HepG2 (cell line): ENCODE measurements around the gene CSNK1D. TPM values are rescaled to one million over a fixed set of nuclear protein-coding genes. Genes with fewer than 3 reads are reported as not detected.

ENCODE experiments used
- ARID5B ChIP-seq: IDR thresholded peaks from 2 replicates; pipeline ENCODE4 v1.4.0; 2020; ENCODE audit warnings: mild to moderate bottlenecking, missing genetic modification reagents
- CBX1 ChIP-seq: IDR thresholded peaks from one replicate; pipeline ENCODE4 v1.6.1; 2016; ENCODE audit warnings: antibody characterized with exemption, low read depth
- CENPT ChIP-seq: sonication (generic); formaldehyde crosslinking; IDR thresholded peaks from 2 replicates; pipeline ENCODE4 v1.8.0; 2022; ENCODE audit warnings: low read depth, mild to moderate bottlenecking, moderate library complexity, missing genetic modification reagents
- CREBL2 ChIP-seq: sonication (generic); formaldehyde crosslinking; IDR thresholded peaks from 2 replicates; pipeline ENCODE4 v1.8.1; 2023; ENCODE audit warnings: missing genetic modification reagents, mild to moderate bottlenecking, borderline replicate concordance
- GABPA ChIP-seq, 2 experiments: IDR thresholded peaks; 2 replicates each; pipeline ENCODE4 v1.6.1; 2011 to 2016; ENCODE audit warnings: low read depth in 2 of 2, low read length in 1 of 2, missing biosample characterization in 1 of 2, missing genetic modification characterization in 1 of 2
- GABPB1 ChIP-seq: IDR thresholded peaks from 2 replicates; pipeline ENCODE4 v1.6.1; 2016; ENCODE audit warnings: mild to moderate bottlenecking, missing genetic modification reagents, moderate library complexity, missing compliant biosample characterization
- HDAC2 ChIP-seq: sonication (generic); formaldehyde crosslinking; IDR thresholded peaks from 2 replicates; pipeline ENCODE4 v1.4.0; 2020; ENCODE audit warnings: missing genetic modification reagents
- HIVEP1 ChIP-seq: sonication (generic); formaldehyde crosslinking; IDR thresholded peaks from 2 replicates; pipeline ENCODE4 v1.4.0; 2020; ENCODE audit warnings: mild to moderate bottlenecking, missing genetic modification reagents
- HMG20A ChIP-seq: IDR thresholded peaks from 2 replicates; pipeline ENCODE4 v1.6.1; 2016; ENCODE audit warnings: borderline replicate concordance
- HNF1B ChIP-seq: sonication (generic); formaldehyde crosslinking; IDR thresholded peaks from 2 replicates; pipeline ENCODE4 v1.5.1; 2020; ENCODE audit warnings: mild to moderate bottlenecking, moderate library complexity, missing genetic modification reagents
- KLF15 ChIP-seq: sonication (generic); formaldehyde crosslinking; IDR thresholded peaks from 2 replicates; pipeline ENCODE4 v1.8.1; 2023; ENCODE audit warnings: borderline replicate concordance, mild to moderate bottlenecking, inconsistent platforms, missing genetic modification reagents, mixed read lengths
- NPAS2 ChIP-seq: sonication (generic); formaldehyde crosslinking; IDR thresholded peaks from 2 replicates; pipeline ENCODE4 v1.8.0; 2022; ENCODE audit warnings: mild to moderate bottlenecking, missing genetic modification reagents, borderline replicate concordance
- RBAK ChIP-seq: sonication (generic); formaldehyde crosslinking; IDR thresholded peaks from 2 replicates; pipeline ENCODE4 v1.5.1; 2020; ENCODE audit warnings: mild to moderate bottlenecking, missing genetic modification reagents
- SIN3A ChIP-seq: IDR thresholded peaks from 2 replicates; pipeline ENCODE4 v1.6.1; 2011; ENCODE audit warnings: low read depth, mild to moderate bottlenecking, control low read depth, low read length, borderline replicate concordance
- TGIF2 ChIP-seq: IDR thresholded peaks from 2 replicates; pipeline ENCODE4 v1.6.1; 2016; ENCODE audit warnings: control low read depth, missing compliant biosample characterization
- TIGD3 ChIP-seq: sonication (generic); formaldehyde crosslinking; IDR thresholded peaks from 2 replicates; pipeline ENCODE4 v1.5.1; 2020; ENCODE audit warnings: mild to moderate bottlenecking, missing genetic modification reagents, borderline replicate concordance
- ZNF296 ChIP-seq: sonication (generic); formaldehyde crosslinking; conservative IDR thresholded peaks from 2 replicates; pipeline ENCODE4 v1.5.0; 2020; ENCODE audit warnings: mild to moderate bottlenecking, missing genetic modification reagents
- ZNF33A ChIP-seq: sonication (generic); formaldehyde crosslinking; IDR thresholded peaks from 2 replicates; pipeline ENCODE4 v1.5.1; 2020; ENCODE audit warnings: missing genetic modification reagents, mild to moderate bottlenecking, moderate library complexity, borderline replicate concordance
- ZNF441 ChIP-seq: sonication (generic); formaldehyde crosslinking; IDR thresholded peaks from 2 replicates; pipeline ENCODE4 v1.7.0; 2021; ENCODE audit warnings: missing genetic modification reagents, borderline replicate concordance
- ZNF451 ChIP-seq: sonication (generic); formaldehyde crosslinking; IDR thresholded peaks from 2 replicates; pipeline ENCODE4 v1.5.0; 2020; ENCODE audit warnings: mild to moderate bottlenecking, missing genetic modification reagents
- ZNF580 ChIP-seq: IDR thresholded peaks from 2 replicates; pipeline ENCODE4 v1.6.1; 2016; ENCODE audit warnings: low read depth, borderline replicate concordance
- polyA plus RNA-seq, 8 experiments: library from polyadenylated mRNA; depleted of rRNA in 3 of 8; stranded (reverse) in 7 of 8; unstranded in 1 of 8; fragments of >200 nt; fragmentation: Illumina TruSeq in 4 of 8; extraction: Trizol in 4 of 8; gene quantifications; 2 replicates each; pipeline versions ENCODE4 v1.2.1 to v1.2.3, GENCODE V29; 2011 to 2016; ENCODE audit warnings: low read depth in 4 of 8, missing spikeins in 1 of 8, mixed read lengths in 1 of 8; ENCODE audit not compliant: insufficient read depth in 1 of 8
- total RNA-seq, 5 experiments: library from RNA; depleted of rRNA; stranded (reverse); fragments of >200 nt; fragmentation: Illumina TruSeq; extraction: Trizol; gene quantifications; 2 replicates each; pipeline ENCODE4 v1.2.3, GENCODE V29; 2016; ENCODE audit warnings: low read depth in 1 of 5

The CSNK1D gene
- total and polyA plus RNA-seq, 2 of the 13 experiments (the other 11 are each of a cell fraction or from before 2014, with no cell fraction given), result 31.5 to 128 TPM

- TF ChIP-seq CREBL2 (CRISPR knock-in tag), result no peak
- TF ChIP-seq TGIF2 (CRISPR knock-in tag), result 0 out of 2 replicates have a peak, but pooled peaks have one; percentile 69
- TF ChIP-seq GABPB1 (CRISPR knock-in tag), result peak; percentile 79
- 0 out of 2 replicates have a peak, but pooled peaks have one; percentile 22 for TF ChIP-seq RBAK (CRISPR knock-in tag)
- peak; percentile 88 for TF ChIP-seq HNF1B (CRISPR knock-in tag)
- no peak for TF ChIP-seq HIVEP1
- TF ChIP-seq ZNF33A, result no peak
- TF ChIP-seq HMG20A, result no peak; the same call in 1 of the 2 replicates
- TF ChIP-seq TIGD3, result no peak
- peak; percentile 66; the same call in 1 of the 2 replicates for TF ChIP-seq ZNF441 (CRISPR knock-in tag)
- no peak for TF ChIP-seq ZNF451 (CRISPR knock-in tag)
- TF ChIP-seq CBX1, result peak; percentile 34
- no peak for TF ChIP-seq ZNF296 (CRISPR knock-in tag)
- no peak for TF ChIP-seq KLF15 (CRISPR knock-in tag)
- TF ChIP-seq NPAS2 (CRISPR knock-in tag), result no peak
- TF ChIP-seq GABPA (IDR thresholded peaks at IDR 0.05; ENCODE audit: low read depth, low read length), result no peak
- TF ChIP-seq GABPA (CRISPR knock-in tag; IDR thresholded peaks at IDR 0.05; ENCODE audit: low read depth), result peak; percentile 62
- peak; percentile 60 for TF ChIP-seq ARID5B (CRISPR knock-in tag)
- peak; percentile 77 for TF ChIP-seq HDAC2 (CRISPR knock-in tag)
- TF ChIP-seq ZNF580 (CRISPR knock-in tag), result peak; percentile 95; the same call in 1 of the 2 replicates
- 0 out of 2 replicates have a peak, but pooled peaks have one; percentile 46 for TF ChIP-seq CENPT
- no peak for TF ChIP-seq SIN3A
These were observed 67.6 kb downstream of the CSNK1D start (continued) for GRCh38 chr17:82205720-82206508.
